Measurements from ENCODE around the gene TBL1X.

DNA sequence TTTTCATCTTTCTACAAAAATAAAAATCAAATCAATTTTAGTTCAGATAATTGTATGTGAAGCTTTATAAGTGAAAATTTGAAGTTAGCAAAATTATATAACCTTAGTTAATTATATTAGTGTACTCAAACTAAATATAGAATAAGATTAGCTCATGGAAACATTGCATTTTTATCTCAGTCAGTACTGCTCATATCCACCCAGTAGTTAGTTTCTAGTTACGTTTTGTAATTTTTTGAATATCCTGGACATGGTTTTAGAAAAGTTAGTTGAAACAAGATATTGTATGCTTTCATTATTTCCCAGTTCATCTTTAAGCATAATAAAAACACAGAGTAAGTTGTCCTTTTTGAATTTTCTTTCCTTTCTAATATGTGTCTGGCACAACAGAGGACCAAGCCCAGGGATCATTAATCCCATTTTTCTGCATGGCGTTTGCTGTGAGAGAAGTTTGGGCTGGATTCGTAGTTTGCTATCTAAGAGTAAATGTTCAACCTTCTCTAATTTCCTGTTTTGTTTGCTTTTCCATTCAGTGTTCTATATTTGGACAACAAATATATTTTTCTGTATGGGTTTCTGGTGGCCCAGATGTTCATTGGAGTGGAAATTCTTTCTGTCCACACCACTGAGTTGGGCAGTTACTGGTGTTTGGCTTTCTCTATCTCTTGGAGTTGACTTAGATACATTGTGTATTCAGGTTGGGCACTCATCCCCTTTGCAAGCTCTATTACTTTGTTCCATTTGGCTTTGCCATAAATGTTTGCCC, 12.1 kb downstream of the TBL1X start:
- TF ChIP-seq, protein P1, sequence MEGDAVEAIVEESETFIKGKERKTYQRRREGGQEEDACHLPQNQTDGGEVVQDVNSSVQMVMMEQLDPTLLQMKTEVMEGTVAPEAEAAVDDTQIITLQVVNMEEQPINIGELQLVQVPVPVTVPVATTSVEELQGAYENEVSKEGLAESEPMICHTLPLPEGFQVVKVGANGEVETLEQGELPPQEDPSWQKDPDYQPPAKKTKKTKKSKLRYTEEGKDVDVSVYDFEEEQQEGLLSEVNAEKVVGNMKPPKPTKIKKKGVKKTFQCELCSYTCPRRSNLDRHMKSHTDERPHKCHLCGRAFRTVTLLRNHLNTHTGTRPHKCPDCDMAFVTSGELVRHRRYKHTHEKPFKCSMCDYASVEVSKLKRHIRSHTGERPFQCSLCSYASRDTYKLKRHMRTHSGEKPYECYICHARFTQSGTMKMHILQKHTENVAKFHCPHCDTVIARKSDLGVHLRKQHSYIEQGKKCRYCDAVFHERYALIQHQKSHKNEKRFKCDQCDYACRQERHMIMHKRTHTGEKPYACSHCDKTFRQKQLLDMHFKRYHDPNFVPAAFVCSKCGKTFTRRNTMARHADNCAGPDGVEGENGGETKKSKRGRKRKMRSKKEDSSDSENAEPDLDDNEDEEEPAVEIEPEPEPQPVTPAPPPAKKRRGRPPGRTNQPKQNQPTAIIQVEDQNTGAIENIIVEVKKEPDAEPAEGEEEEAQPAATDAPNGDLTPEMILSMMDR (IDR thresholded peaks at IDR 0.05; ENCODE audit: low read depth, low read length), result no peak
- no peak for TF ChIP-seq MYC (IDR thresholded peaks at IDR 0.05; ENCODE audit: low read depth, low read length)

All from NB4 (cell line).